Activated CD4-positive, alpha-beta memory T cell treated with anti-CD3 and anti-CD28 coated beads for 36 hours (primary cell): ENCODE measurements around the gene OR4A16. TPM values are rescaled to one million over a fixed set of nuclear protein-coding genes. Genes with fewer than 3 reads are reported as not detected.

Experiments used
- CTCF ChIA-PET: fragments of 350-600 bp; sonication (Branson Sonifier 250); formaldehyde crosslinking; loops from one replicate; lab custom pipeline; 2021; ENCODE audit warnings: antibody characterized with exemption, inconsistent platforms; lab: Charles Lee
- POLR2A ChIA-PET: fragments of 350-600 bp; sonication (Branson Sonifier 250); formaldehyde crosslinking; loops from one replicate; lab custom pipeline; 2021; ENCODE audit warnings: antibody characterized with exemption; lab: Charles Lee
- DNase-seq: peaks from one replicate; pipeline ENCODE4 v3.0.0-alpha.2; 2020
- H3K27ac Mint-ChIP-seq: one replicate; pipeline ENCODE4 v1.8.0; 2021; ENCODE audit warnings: mixed read lengths
- H3K27me3 Mint-ChIP-seq: one replicate; pipeline ENCODE4 v1.8.0; 2021; ENCODE audit warnings: mixed read lengths
- H3K36me3 Mint-ChIP-seq: one replicate; pipeline ENCODE4 v1.8.0; 2021; ENCODE audit warnings: mixed read lengths
- H3K4me1 Mint-ChIP-seq: one replicate; pipeline ENCODE4 v1.8.0; 2021; ENCODE audit warnings: low read depth, mixed read lengths
- H3K4me3 Mint-ChIP-seq: one replicate; pipeline ENCODE4 v1.8.0; 2021; ENCODE audit warnings: mild to moderate bottlenecking, mixed read lengths
- H3K9me3 Mint-ChIP-seq: one replicate; pipeline ENCODE4 v1.8.0; 2021; ENCODE audit warnings: mixed read lengths
- intact Hi-C: fragments of 100-400 bp; cut with micrococcal nuclease; formaldehyde crosslinking; loops from one replicate; pipeline ENCODE4 v1.15.1; 2023
- total RNA-seq, 2 experiments: library from RNA; stranded (reverse); gene quantifications; one replicate each; pipeline ENCODE4 v1.2.3, GENCODE V29; 2021

OR4A16 gene
- not detected for total RNA-seq

- DNase-seq, result no peak
- H3K36me3 Mint-ChIP-seq, result no peaks in the 10 kb centered on the region
- H3K27ac Mint-ChIP-seq, result no peak within 1 kb of the TSS
- ChIA-PET POLR2A (no interaction called here), CTCF (no interaction called here)
- H3K27me3 Mint-ChIP-seq, result no peaks in the 10 kb centered on the region
- peaks cover 30% of the 10 kb centered on the region for H3K9me3 Mint-ChIP-seq
- no peaks in the 10 kb centered on the region for H3K4me1 Mint-ChIP-seq
- H3K4me3 Mint-ChIP-seq, result no peak within 1 kb of the TSS
- intact Hi-C loops, result no loop called here
Observed at GRCh38 chr11:55342901-55343300, at the start of gene OR4A16. TSS of gene OR4A16 (plus strand) at chr11:55343201. CDS start at chr11:55343201, 0 bp downstream.

GRCh38 chr11:55324500-55324899 is 18.5 kb upstream of the OR4A16 start:
- intact Hi-C loops, result no loop called here
- POLR2A ChIA-PET, result no interaction called here
- H3K27me3 Mint-ChIP-seq, result no peaks in the 10 kb centered on the region
- no peaks in the 10 kb centered on the region for H3K4me1 Mint-ChIP-seq
- no peak for DNase-seq
- H3K27ac Mint-ChIP-seq, result no peak overlapping the region
- no peaks in the 10 kb centered on the region for H3K36me3 Mint-ChIP-seq
- H3K4me3 Mint-ChIP-seq, result no peak overlapping the region
- H3K9me3 Mint-ChIP-seq, result peaks cover 33% of the 10 kb centered on the region
- CTCF ChIA-PET, result no interaction called here

GRCh38 chr11:55345306-55345705 is 2.3 kb downstream of the OR4A16 start:
- Mint-ChIP-seq H3K4me1 (no peaks in the 10 kb centered on the region), H3K27me3 (no peaks in the 10 kb centered on the region), H3K9me3 (peaks cover 37% of the 10 kb centered on the region), H3K27ac (no peak overlapping the region), H3K4me3 (no peak overlapping the region), H3K36me3 (no peaks in the 10 kb centered on the region)
- ChIA-PET POLR2A (no interaction called here), CTCF (no interaction called here)
- intact Hi-C loops, result no loop called here
- DNase-seq, result no peak

- ChIA-PET POLR2A (no interaction called here), CTCF (no interaction called here)
- no peak for DNase-seq
- Mint-ChIP-seq H3K9me3 (peaks cover 37% of the 10 kb centered on the region), H3K36me3 (no peaks in the 10 kb centered on the region), H3K4me3 (no peak overlapping the region), H3K27ac (no peak overlapping the region), H3K4me1 (no peaks in the 10 kb centered on the region), H3K27me3 (no peaks in the 10 kb centered on the region)
- intact Hi-C loops, result no loop called here
Observed at GRCh38 chr11:55349032-55349431, 6.0 kb downstream of the OR4A16 start.

GRCh38 chr11:55357560-55358184 is 14.7 kb downstream of the OR4A16 start:
- POLR2A ChIA-PET, result no interaction called here
- H3K4me1 Mint-ChIP-seq, result no peaks in the 10 kb centered on the region

GRCh38 chr11:55367674-55368073 is 24.7 kb downstream of the OR4A16 start, which contains the start of gene OR4A15:
TSS of gene OR4A15 (plus strand) at chr11:55367974. CDS start at chr11:55367974, 0 bp downstream.
- Mint-ChIP-seq H3K4me3 (no peak within 1 kb of the TSS), H3K4me1 (no peaks in the 10 kb centered on the region), H3K27ac (no peak within 1 kb of the TSS), H3K9me3 (peaks cover 30% of the 10 kb centered on the region), H3K27me3 (no peaks in the 10 kb centered on the region), H3K36me3 (no peaks in the 10 kb centered on the region)
- intact Hi-C loops, result no loop called here
- no peak for DNase-seq
- ChIA-PET CTCF (no interaction called here), POLR2A (no interaction called here)

More at GRCh38 chr11:55357560-55358184, 14.7 kb downstream of the OR4A16 start:
- no peak for DNase-seq
- Mint-ChIP-seq H3K4me3 (no peak overlapping the region), H3K27me3 (no peaks in the 10 kb centered on the region), H3K36me3 (no peaks in the 10 kb centered on the region), H3K27ac (no peak overlapping the region), H3K9me3 (peaks cover 46% of the 10 kb centered on the region)
- CTCF ChIA-PET, result no interaction called here
- intact Hi-C loops, result no loop called here

Other genes starting within 250 kb of the OR4A16 start
- gene TRIM48, start 81.0 kb upstream of the OR4A16 start, total RNA-seq, result not detected
- not detected for gene OR4A15, start 24.8 kb downstream of the OR4A16 start, total RNA-seq
- gene OR4C15, start 211.3 kb downstream of the OR4A16 start, total RNA-seq, result not detected
- not detected for gene OR4C16, start 228.9 kb downstream of the OR4A16 start, total RNA-seq